ENCODE measurements around the gene TXNDC9.
A peak's percentile ranks its signal among the peaks of the same experiment; 100 is the strongest.
"Not testable (repeated sequence)": the region's sequence is repeated elsewhere in the genome, so short reads cannot be mapped to it uniquely, and the experiment has no call there.

The TXNDC9 gene, protein sequence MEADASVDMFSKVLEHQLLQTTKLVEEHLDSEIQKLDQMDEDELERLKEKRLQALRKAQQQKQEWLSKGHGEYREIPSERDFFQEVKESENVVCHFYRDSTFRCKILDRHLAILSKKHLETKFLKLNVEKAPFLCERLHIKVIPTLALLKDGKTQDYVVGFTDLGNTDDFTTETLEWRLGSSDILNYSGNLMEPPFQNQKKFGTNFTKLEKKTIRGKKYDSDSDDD

DNA sequence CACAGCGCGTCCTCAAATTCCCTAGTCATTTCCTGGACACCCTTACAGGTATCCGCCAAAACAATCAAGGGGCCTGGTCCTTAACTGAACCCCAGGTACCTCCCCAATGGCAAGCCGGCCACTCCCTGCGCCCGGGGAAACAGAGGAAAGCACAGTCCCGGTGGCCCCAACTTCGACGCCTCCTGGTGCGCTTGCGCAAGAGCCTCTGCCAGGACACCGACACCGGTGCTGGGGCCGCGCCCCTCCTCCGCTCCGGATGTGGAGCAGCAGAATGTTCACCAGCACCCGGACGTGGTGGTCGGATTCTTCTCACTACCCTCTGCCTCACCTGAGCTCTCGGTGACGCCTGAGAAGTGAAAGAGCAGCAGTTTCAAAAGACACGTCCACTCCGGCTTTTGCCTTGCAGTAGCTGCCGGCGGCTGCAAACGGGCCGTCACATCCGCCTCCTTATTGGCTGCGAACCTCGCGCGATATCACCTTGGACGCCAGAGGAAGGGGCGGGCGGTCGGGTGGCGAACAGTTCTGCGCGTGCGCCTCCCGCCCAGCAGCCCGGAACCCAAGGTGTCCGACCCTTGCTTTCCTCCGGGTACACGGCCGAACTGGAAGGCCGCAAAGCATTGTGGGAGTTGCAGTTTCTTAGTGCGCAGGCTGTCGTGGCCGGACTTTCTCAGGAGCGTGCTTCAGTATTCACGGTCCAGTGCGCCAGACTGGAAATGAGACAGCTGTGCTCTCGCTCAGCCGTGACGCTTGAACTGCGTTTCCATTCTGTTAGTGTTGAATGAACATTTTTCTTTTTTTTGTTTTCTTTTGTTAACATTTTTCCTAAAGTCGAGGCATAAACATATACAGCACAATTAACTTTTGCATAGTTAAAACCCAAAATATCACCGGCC is at the start of gene TXNDC9:
Gene TXNDC9 (minus strand): TSS at position 423 of the 893 bp plus-strand sequence. CDS start 3,123 bp downstream, outside the sequence.
- DNase-seq = peak; percentile 90 to 99 (median 97)

DNA sequence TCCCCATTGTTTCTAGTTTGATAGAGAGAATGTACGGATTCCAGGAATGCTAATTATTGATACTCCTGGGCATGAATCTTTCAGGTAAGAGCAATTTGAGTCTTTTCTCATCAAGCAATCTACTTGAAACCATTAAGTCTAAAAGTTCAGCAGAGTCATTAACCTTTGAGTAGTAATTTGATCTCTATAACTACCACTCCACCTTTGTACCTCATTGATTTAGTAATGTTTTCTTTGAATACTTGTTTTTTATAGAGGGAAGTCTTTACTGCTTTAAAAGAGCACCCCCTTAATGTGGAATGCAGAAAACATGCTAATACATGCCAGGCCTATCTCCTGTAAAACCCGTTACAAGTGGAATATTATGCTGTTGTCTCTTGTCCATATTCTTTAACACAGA is 46.0 kb upstream of the TXNDC9 start:
- DNase-seq = no peak

DNA sequence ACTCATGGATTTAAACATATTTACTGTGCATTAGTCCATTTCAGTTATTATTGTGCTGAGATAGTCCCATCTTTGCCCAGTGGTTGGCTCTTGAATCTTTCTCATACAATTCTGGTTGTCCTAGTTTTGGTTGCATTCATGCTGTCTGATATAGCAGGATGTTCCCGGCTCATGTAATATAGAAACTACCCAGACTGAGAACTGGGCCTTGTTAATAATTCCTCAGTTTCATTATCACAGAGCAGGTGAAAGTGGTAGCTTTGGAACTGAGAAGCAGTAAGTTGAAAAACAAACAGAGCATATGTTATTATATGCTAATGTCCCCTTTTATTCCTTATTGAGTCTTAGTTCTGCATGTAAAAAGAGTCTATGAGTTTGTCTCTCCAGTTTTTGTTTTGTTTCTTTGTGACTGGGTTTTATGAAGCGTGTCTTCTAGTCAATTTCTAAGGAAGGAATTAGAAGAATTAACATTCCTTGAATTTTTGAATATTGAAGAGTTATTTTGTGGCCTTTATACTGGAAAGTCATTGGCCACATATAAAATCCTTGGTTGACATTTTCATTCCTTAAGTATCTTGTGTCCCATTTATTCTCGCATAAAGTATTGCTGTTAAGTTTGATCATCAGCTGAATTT is 44.4 kb upstream of the TXNDC9 start:
- no peak for DNase-seq

DNA sequence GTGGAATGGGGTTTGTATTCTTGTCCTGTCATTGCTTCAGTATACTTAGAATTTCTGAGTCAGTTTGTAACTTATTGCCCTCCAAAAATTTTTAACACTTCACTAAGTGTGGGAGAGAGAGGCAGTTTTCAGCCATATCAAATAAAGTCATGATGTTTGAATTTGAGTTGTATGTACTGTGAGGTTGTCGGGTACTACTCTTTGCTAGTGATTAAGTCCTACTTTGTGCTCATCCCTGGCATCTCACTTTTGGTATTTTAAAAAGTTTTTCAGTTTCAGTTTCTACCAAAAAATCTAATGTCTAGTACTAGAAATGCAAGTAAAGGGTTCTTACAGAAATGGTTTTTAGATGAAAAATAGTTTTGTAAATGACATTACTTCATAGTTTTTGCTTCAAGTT is 41.7 kb upstream of the TXNDC9 start:
- DNase-seq = no peak

DNA sequence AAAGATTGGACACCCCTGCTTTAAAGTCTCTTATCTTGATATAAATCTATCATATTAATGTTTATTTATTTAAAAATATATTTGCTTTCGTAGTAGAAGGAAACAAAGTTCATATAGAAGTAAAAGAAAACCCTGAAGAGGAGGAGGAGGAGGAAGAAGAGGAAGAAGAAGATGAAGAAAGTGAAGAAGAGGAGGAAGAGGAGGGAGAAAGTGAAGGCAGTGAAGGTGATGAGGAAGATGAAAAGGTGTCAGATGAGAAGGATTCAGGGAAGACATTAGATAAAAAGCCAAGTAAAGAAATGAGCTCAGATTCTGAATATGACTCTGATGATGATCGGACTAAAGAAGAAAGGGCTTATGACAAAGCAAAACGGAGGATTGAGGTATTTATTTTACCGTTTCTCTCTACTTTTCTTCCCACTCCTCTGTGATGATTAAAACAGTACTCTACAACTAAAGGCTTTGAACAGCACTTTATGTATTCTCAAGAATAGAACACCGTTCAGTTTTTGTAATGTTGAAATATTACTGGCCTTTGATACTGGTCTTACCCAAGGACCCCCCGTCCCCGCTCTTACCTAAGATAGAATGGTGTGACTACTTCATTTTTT is 40.2 kb upstream of the TXNDC9 start:
- no peak for DNase-seq

DNA sequence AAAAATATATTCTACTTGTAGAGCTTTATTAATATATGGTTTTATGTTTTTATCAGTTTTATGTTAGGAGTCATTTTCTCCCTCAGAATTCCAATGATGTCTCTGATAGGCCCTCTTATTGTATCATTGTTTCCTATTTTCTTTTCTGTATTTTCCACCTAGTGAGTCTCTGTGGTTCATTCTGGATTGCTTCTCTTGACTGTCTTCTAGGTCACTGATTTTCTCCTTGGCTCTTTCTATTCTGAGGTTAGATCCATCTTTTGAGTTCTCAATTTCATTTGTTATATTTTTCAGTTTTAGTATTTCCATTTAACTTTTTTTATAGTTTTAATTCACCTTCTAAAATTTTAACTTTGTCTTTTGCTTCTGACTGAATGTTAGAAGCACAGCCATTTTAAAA is 38.6 kb upstream of the TXNDC9 start:
- no peak for DNase-seq

DNA sequence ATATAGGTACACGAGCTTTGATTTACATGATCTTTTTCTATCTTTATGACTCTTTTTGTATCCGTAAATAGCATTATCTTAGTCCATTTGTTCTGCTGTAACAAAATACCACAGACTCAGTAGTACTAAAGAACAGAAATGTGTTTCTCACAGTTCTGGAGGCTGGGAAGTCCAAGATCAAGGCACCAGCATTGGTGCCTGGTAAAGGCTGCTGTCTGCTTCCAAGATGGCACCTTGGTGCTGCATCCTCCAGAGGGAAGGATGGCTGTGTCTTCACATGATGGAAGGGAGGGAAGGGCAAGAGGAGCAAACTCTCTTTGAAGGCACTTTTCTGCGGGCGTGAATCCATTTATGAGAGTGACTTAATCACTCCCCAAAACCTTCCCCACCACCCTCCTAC is 37.0 kb upstream of the TXNDC9 start:
- no peak for DNase-seq

DNA sequence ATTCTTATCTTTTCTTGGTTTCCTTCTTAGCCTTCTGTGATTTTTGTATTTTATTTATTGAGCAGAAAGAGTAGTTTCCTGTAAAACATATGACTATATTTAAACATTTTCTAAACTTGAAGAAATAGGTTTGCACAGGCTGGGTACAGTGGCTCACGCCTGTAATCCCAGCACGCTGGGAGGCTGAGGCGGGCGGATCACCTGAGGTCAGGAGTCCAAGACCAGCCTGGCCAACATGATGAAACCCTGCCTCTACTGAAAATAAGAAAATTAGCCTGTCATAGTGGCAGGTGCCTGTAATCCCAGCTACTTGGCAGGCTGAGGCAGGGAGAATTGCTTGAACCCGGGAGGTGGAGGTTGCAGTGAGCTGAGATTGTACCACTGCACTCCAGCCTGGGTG is 32.7 kb upstream of the TXNDC9 start:
- not testable (repeated sequence) for DNase-seq

DNA sequence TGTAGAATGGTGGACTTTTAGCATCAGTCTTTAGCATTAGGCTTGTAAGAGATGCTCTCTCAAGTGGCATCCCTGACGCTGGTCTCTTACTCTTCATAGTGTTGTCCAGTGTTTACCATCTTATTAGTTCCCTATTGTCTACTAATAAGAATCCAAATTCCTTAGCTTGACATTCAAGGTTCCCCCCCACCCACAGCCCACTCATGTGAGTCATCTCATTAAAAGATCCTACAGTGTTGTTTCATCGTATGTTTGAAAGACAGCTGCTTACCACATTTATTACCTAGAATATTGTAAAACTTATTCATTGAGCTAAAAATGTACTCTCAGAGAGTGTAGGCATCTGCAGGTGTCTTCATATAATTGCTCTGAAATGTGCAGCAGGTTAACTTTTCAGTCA is 29.5 kb upstream of the TXNDC9 start:
- no peak for DNase-seq

DNA sequence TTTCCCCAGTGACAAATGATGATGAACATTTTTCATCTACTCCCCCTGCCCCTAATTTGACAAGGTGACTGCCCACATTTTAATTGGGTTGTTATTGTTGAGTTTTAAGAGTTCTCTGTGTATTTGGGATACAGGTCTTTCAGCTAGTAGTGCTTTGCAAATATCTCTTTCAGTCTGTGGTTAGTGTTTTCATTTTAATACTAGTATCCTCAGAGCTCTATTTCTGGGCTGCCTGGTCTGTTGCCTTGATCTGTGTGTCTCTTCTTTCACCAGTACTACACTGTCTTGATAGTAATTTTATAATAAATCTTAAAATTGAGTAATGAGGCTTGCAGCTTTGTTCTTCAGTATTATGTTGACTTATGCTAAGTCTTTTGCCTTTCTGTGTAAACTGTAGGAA is 20.7 kb upstream of the TXNDC9 start:
- DNase-seq = no peak

DNA sequence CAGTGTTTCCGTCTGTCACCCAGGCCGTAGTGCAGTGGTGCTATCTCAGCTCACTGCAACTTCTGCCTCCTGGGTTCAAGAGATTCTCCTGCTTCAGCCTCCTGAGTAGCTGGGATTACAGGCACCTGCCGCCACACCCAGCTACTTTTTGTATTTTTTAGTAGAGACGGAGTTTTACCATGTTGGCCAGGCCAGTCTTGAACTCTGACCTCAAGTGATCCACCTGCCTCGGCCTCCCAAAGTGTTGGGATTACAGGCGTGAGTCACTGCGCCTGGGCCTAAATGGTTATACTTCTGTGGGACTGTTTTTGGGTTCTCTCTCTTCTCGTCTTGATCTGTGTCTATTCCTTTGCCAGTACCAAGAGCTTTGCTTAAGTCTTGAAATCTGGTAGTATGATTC is 18.7 kb upstream of the TXNDC9 start:
- DNase-seq = not testable (repeated sequence)

DNA sequence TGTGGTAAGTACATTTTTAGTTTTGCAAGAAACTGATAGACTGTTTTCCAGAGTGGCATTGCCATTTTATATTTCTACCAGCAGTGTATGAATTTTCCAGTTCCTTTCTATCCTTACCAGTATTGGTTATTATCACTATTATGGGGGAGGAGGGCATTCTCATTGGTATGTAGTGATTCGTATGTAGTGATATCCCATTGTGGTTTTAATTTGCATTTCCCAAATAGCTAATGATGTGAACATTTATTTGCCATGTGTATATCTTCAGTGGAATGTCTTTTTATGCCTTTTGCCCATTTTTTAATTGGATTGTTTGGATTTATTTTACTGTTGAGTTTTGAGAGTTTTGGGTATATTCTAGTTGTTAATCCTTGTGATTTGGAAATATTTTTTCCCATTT is 17.9 kb upstream of the TXNDC9 start:
- DNase-seq = no peak

DNA sequence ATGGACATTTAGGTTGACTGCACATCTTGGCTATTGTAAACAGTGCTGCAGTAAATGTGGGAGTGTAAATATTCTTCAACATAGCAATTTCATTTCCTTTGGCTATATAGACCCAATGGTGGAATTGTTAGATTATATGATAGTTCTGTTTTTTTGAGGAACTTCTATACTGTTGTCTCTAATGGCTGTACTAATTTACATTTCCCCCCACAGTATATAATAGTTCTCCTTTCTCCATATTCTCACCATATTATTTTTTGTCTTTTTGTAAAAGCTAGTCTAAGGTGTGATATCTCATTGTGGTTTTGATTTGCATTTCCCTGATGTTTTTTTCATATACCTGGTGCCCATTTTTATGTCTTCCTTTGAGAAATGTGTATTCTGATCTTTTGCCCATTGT is 14.1 kb upstream of the TXNDC9 start:
- DNase-seq = no peak

DNA sequence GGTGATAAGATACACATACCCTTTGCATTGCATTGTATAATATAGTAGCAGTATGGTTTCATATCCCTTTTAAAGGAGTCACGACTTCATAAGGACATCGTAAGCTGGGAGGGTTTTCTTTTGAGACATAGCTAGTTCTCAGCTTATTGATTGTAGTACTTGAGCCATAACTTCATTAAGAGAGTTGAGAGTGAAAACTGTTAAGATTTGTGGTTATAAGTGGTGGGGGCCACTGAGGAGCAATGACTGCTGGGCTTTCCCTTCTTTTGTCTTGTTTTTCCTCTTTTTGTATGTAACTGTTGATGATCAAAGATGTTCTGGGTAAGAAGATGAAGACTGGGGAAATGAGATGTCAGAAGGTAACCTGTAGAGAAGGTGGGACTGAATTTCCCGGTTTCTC is 12.0 kb upstream of the TXNDC9 start:
- no peak for DNase-seq

DNA sequence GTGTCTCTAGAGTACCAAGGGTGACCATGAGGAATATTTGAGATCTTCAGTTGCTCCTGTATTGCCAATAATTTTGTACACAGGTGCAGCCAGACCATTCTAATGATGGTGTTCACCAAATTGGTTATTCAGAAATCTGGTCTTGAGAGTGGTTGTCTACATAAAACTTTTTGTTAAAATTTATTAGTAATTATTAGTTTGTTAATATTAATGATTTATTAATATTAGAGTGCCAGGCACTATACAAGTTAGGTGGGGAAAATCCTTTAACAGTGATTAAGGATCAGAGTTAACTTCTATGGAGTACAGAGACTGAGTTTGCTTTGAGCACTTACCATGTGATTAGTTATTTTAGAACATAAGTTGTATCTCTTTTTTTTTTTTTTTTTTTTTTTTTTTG is 10.1 kb upstream of the TXNDC9 start:
- DNase-seq = no peak

DNA sequence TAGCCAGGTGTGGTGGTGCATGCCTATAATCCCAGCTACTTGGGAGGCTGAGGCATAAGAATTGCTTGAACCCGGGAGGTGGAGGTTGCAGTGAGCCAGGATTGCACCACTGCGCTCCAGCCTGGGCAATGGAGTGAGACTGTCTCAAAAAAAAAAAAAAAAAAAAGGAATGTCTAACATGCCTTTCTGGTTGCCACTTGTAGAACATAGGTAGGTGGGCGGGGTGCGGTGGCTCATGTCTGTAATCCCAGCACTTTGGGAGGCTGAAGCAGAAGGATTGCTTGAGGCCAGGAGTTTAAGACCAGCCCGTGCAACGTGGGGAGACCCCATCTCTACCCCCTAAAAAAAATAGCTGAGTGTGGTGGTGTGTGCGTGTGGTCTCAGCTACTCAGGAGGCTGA is 9.3 kb upstream of the TXNDC9 start:
- not testable (repeated sequence) for DNase-seq

DNA sequence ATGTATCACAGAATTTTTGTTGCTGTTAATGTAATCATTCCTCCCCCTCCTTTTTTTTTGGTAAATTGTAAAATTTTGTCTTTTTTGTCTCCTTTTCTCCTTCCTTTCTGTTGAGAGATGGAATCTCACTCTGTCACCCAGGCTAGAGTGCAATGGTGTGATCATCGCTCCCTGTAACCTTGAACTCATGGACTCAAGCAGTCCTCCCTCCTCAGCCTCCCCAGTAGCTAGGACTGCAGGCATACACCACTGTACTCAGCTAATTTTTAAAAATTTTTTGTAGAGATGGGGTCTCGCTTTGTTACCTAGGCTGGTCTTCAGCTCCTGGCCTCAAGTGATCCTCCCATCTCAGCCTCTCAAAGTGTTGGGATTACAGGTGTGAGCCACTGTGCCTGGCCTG is 6.4 kb upstream of the TXNDC9 start:
- DNase-seq = no peak

DNA sequence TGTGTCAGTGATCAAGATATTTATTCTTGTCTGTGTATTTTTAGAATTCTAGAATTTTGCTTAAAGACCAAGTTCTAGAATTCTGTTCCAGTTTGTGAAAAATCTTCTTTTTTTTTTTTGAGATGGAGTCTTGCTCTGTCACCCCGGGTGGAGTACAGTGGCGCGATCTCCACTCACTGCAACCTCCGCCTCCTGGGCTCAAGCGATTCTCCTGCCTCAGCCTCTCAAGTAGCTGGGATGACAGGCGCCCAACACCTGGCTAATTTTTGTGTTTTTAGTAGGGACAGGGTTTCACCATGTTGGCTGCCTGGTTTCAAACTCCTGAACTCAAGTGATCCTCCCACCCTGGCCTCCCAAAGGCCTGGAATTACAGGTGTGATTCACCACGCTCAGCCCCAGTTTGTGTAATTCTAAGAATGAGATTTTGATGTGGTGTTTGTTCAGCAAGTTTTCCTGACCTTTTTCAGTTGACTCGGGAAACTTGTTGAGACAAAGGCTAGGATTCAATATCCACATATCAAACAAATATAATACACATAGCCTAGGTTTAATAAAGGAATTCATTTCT is 4.6 kb upstream of the TXNDC9 start:
- DNase-seq = no peak

DNA sequence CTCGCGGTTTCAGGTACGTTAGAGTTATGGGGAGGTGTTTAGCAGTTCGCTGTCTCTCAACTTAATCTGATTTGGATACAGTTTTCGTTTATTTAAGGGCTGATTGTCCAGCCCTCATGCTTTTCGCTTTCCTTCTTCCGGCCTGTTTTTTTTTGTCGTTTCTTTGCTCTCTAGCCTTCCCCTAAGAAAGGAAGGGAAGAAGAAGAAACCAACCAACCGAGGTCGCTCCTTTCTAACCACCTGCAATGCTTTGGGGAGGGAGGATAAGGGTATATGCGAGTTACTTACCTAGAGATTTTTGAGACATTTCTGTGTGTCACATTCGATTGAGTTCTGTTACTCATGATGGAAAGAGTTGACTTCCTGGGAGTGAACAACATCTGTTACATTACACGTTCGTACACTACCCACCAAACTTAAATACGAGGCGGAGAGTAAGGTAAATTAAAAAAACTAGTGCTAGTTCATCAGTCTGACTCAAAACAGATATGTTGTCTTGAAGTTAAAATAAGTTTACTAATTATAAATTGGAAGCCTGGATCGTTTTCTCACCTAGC is 2.0 kb upstream of the TXNDC9 start:
- no peak for DNase-seq

DNA sequence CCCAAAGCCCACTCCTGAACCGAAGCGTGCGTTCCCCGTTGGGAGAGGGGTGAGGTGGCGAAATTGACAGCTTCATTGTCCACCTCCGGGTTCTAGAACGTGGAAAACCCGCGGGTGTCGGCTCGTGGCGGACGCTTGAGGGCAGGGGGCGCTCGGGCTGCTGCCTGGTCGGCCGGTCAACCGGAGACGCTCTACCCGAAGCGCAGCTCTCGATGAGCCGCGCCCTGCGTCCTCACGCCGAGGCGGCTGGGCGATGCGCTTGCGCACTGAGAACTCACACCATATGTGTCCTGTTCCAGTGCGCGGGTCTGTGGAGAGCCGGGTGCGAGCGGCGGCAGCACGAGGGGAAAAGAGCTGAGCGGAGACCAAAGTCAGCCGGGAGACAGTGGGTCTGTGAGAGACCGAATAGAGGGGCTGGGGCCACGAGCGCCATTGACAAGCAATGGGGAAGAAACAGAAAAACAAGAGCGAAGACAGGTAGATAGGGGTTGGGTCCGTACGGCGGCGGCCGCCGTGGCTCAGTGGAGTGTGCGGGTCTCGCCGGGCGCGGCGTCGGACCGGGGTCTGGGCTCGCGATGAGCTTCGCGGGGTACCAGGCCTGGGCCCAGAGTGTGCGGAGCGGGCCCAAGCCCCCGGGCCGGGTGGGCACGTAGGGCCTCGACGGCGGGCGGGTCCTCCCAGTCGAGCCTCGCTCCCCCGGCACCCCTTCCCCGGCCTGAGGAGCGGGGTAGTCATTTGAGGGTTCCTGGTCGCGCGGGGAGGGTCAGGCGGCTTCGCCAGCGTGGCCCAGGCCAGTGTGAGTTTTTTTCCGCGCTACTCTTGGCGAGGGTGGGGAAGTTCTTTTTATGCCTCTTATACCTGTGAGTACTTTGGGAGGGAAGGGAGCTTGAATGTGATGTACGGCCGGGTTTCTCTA is 1.2 kb upstream of the TXNDC9 start, which contains the start of gene EIF5B:
Gene EIF5B (plus strand): TSS at position 277 of the 916 bp plus-strand sequence. CDS start 166 bp downstream, at position 443.
- DNase-seq = peak; percentile 52 to 99 (median 93)
